Stomach (tissue), 9 donors: ENCODE data around the gene RUFY3. TPM values are rescaled to one million over a fixed set of nuclear protein-coding genes. Genes with fewer than 3 reads are reported as not detected.

Experiments
- DNase-seq, 2 donors: peaks; one replicate each; pipeline versions ENCODE4 v3.0.0 to v3.0.0-alpha.2; 2013 to 2019
- H3K27ac ChIP-seq, 5 donors: fragments of 200-600 bp in 4 of 5; sonication (generic) in 4 of 5; one replicate each; pipeline ENCODE4 v1.5.1; 2013 to 2019; ENCODE audit warnings: mild to moderate bottlenecking in 1 of 5, moderate library complexity in 1 of 5
- H3K27me3 ChIP-seq, 3 donors: fragments of 200-600 bp; sonication (generic); one replicate each; pipeline ENCODE4 v1.5.1; 2017 to 2019; ENCODE audit warnings: mixed run types in 1 of 3
- H3K36me3 ChIP-seq, 4 donors: fragments of 200-600 bp; sonication (generic); 1 replicate in 3 of 4; 2 replicates in 1 of 4; pipeline ENCODE4 v1.5.1; 2016 to 2019
- H3K4me1 ChIP-seq, 4 donors: fragments of 200-600 bp; sonication (generic); one replicate each; pipeline ENCODE4 v1.5.1; 2016 to 2019
- H3K4me3 ChIP-seq, 4 donors: fragments of 200-600 bp; sonication (generic) in 3 of 4; one replicate each; pipeline ENCODE4 v1.5.1; 2016 to 2019; ENCODE audit warnings: mild to moderate bottlenecking in 1 of 4
- H3K9me3 ChIP-seq, 4 donors: fragments of 200-600 bp; sonication (generic); one replicate each; pipeline ENCODE4 v1.5.1; 2016 to 2019
- EP300 ChIP-seq: sonication (generic); formaldehyde crosslinking; IDR thresholded peaks from one replicate; pipeline ENCODE4 v1.6.1; 2017; ENCODE audit warnings: antibody characterized with exemption
- POLR2A ChIP-seq, 4 donors: fragments of 450-650 bp; IDR thresholded peaks; one replicate each; pipeline ENCODE4 v1.6.1; 2016; ENCODE audit warnings: antibody characterized with exemption in 4 of 4, control low read depth in 2 of 4, mild to moderate bottlenecking in 1 of 4, moderate library complexity in 1 of 4
- POLR2AphosphoS5 ChIP-seq, 3 donors: sonication (generic); formaldehyde crosslinking; IDR thresholded peaks; one replicate each; pipeline ENCODE4 v1.6.1; 2016; ENCODE audit warnings: antibody characterized with exemption in 3 of 3
- WGBS, 5 donors: extraction: QIAGEN DNeasy Blood & Tissue Kit in 3 of 5; methylation state at CpG; one replicate each; pipeline versions ENCODE4 v1.1.5 to v1.1.7; 2013 to 2018; 5-methylcytosine and 5-hydroxymethylcytosine counted together
- intact Hi-C: fragments of 100-400 bp; cut with DNase I; formaldehyde crosslinking; loops from one replicate; pipeline ENCODE4 v1.15.1; 2023; ENCODE audit warnings: low total_unique reads
- polyA plus RNA-seq, 3 donors: library from polyadenylated mRNA; stranded (reverse); fragments of 200-250 nt; gene quantifications; one replicate each; pipeline ENCODE4 v1.2.3, GENCODE V29; 2013
- total RNA-seq, 5 donors: library from RNA; depleted of rRNA; stranded (reverse); fragments of >200 nt; gene quantifications; one replicate each; pipeline versions ENCODE4 v1.1.0 to v1.2.3, GENCODE V29; 2014 to 2016
- TF ChIP-seq, protein P1 (sequence below), 7 experiments: fragments of 450-650 bp in 4 of 7; fragments of 200-600 bp in 3 of 7; sonication (generic) in 3 of 7; IDR thresholded peaks; one replicate each; pipeline ENCODE4 v1.5.1; 2016 to 2019; ENCODE audit warnings: antibody characterized with exemption in 7 of 7, control low read depth in 2 of 7, mild to moderate bottlenecking in 1 of 7
- donor health status: healthy with polysubstance abuse.
- donor health status: Bipolar disorder and iron deficiency.
- donor health status: healthy.

Gene RUFY3
- total and polyA plus RNA-seq, 8 donors, result 13.2 to 120 (median 51.3) TPM

DNA sequence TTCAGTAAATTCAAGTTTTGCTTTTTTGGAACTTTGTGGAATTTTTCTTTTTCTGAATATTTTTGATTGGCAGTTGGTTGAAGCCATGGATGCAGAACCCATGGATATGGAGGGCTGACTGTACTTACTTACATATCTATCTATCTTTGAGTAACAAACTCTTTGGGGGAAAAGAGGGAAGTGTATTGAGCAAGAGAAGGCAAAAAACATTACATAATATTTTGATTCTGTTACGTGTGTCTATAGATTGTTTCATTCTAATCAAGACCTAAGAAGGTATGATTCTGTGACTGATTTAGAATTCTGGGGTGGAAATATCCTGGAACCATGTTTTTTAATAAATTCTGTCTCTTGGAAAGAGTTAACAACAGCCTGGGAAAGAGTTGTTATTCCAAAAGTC lies 86.4 kb downstream of the RUFY3 start:
- DNase-seq, result no peak
- Histone ChIP-seq H3K4me1 (no peaks in the 10 kb centered on the region), H3K36me3 (peaks cover 0 to 49% (median 24%) of the 10 kb centered on the region in 4 donors), H3K27me3 (no peaks in the 10 kb centered on the region), H3K4me3 (no peak overlapping the region), H3K27ac (no peak overlapping the region), H3K9me3 (no peaks in the 10 kb centered on the region)
- intact Hi-C loops, result no loop called here
- TF ChIP-seq EP300, result no peak
- TF ChIP-seq, protein P1, sequence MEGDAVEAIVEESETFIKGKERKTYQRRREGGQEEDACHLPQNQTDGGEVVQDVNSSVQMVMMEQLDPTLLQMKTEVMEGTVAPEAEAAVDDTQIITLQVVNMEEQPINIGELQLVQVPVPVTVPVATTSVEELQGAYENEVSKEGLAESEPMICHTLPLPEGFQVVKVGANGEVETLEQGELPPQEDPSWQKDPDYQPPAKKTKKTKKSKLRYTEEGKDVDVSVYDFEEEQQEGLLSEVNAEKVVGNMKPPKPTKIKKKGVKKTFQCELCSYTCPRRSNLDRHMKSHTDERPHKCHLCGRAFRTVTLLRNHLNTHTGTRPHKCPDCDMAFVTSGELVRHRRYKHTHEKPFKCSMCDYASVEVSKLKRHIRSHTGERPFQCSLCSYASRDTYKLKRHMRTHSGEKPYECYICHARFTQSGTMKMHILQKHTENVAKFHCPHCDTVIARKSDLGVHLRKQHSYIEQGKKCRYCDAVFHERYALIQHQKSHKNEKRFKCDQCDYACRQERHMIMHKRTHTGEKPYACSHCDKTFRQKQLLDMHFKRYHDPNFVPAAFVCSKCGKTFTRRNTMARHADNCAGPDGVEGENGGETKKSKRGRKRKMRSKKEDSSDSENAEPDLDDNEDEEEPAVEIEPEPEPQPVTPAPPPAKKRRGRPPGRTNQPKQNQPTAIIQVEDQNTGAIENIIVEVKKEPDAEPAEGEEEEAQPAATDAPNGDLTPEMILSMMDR (IDR thresholded peaks at IDR 0.05), result no peak
- no peak for TF ChIP-seq POLR2AphosphoS5 (IDR thresholded peaks at IDR 0.05)
- TF ChIP-seq POLR2A (IDR thresholded peaks at IDR 0.05), result no peak
- 85 to 93% (median 86%) methylated on average over 1 of the region's 1 CpG for WGBS, 5 donors

DNA sequence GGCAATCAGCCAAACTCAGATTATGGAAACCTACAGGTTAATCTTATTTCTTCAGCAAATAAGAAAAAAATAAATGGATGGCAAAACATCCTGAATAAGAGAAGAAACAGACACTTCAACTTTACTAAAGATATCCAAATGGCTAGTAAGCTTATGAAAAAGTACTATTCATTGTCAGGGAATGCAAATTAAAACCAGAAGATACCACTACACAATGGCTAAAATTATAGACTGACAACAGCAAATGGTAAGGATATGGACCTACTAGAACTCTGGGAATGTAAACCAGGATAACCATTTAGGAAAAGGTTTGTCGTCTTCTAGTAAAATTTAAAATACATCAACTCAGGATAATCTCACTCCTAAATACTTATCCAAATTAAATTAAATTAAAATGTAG lies 93.6 kb downstream of the RUFY3 start:
- TF ChIP-seq, protein P1 (IDR thresholded peaks at IDR 0.05), result no peak
- Histone ChIP-seq H3K9me3 (no peaks in the 10 kb centered on the region), H3K36me3 (peaks cover 15 to 37% (median 25%) of the 10 kb centered on the region in 4 donors), H3K27me3 (no peaks in the 10 kb centered on the region), H3K27ac (no peak overlapping the region), H3K4me3 (no peak overlapping the region), H3K4me1 (no peaks in the 10 kb centered on the region)
- intact Hi-C loops, result no loop called here
- DNase-seq, result no peak
- WGBS, 5 donors, result 85 to 90% (median 87%) methylated on average over 1 of the region's 1 CpG

DNA sequence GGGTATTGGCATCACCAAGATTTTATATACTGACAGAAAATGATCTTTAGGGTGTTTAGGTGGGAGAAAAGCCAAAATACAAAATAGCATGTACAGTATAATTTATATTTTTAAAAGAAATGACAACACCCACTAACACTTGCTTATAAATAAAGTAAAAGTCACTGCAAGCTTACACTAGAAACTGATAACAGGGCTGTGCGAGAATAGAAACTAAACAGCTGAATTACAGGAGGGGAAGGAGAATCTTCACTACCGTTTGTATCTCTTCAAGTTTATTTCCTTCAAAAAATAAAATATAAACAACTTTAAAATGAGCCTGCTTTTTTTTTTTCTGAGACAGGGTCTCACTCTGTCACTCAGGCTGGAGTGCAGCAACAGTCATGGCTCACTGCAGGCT lies 95.1 kb downstream of the RUFY3 start:
- intact Hi-C loops, result no loop called here
- Histone ChIP-seq H3K36me3 (peaks cover 28 to 52% (median 41%) of the 10 kb centered on the region in 4 donors), H3K9me3 (no peaks in the 10 kb centered on the region), H3K27ac (no peak overlapping the region), H3K4me1 (no peaks in the 10 kb centered on the region), H3K4me3 (no peak overlapping the region), H3K27me3 (no peaks in the 10 kb centered on the region)
- TF ChIP-seq, protein P1 (IDR thresholded peaks at IDR 0.05), result no peak
- TF ChIP-seq POLR2AphosphoS5 (IDR thresholded peaks at IDR 0.05), result no peak
- TF ChIP-seq EP300, result no peak
- no peak for TF ChIP-seq POLR2A (IDR thresholded peaks at IDR 0.05)
- DNase-seq, result no peak
- 39 to 48% (median 46%) methylated on average over 2 of the region's 2 CpGs for WGBS, 5 donors

DNA sequence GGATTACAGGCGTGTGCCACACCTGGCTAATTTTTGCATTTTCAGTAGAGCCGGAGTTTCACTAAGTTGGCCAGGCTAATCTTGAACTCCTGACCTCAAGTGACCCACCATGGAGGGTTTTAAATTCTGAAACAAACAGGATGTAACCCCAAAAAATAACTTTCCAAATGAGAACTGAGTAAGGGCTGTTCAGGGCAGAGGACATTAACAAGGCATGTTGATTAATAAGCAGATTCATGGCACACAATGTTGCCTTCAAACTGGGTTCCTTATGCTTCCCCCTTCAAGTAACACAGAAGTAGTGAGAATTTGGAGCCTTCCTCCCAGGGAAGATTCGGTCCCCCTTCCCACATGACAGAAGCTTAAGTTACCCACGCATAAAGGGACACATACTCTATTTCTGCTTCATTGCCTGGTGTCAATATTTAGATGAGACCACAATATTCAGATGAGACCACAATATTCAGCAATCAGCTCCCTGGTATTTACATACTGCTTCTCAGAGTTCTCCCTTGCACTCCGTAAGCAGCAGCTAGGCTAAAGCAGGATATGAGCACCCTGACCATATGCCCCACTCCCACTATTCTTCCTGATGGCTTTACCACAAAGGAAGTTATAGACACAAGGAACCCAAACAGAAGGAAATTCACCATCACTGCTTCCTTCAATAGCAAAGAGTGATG lies 96.5 kb downstream of the RUFY3 start:
- no peak overlapping the region for H3K4me3 ChIP-seq
- H3K9me3 ChIP-seq, result no peaks in the 10 kb centered on the region
- 84 to 91% (median 87%) methylated on average over 5 of the region's 5 CpGs for WGBS, 5 donors
- DNase-seq, result no peak
- intact Hi-C loops, result no loop called here
- no peak overlapping the region for H3K27ac ChIP-seq
- TF ChIP-seq POLR2AphosphoS5 (IDR thresholded peaks at IDR 0.05), result no peak
- no peak for TF ChIP-seq EP300
- TF ChIP-seq, protein P1 (IDR thresholded peaks at IDR 0.05), result no peak
- no peak for TF ChIP-seq POLR2A (IDR thresholded peaks at IDR 0.05)
- H3K36me3 ChIP-seq, result peaks cover 40 to 66% (median 55%) of the 10 kb centered on the region in 4 donors
- H3K4me1 ChIP-seq, result no peaks in the 10 kb centered on the region
- no peaks in the 10 kb centered on the region for H3K27me3 ChIP-seq
